HepG2 (cell line): ENCODE results near the gene CELF4. TPM values are rescaled to one million over a fixed set of nuclear protein-coding genes. Genes with fewer than 3 reads are reported as not detected.

Experiments
- ATAC-seq: fragments of 200-7000 bp; cut with Tn5 transposase; 3 replicates; pipeline ENCODE4 v1.9.1; 2020; ENCODE audit warnings: mild to moderate bottlenecking, moderate library complexity
- BruUV-seq: library from RNA; stranded (reverse); fragments of 400-500 nt; replicated peaks from 2 replicates; lab custom pipeline; 2021; lab: Mats Ljungman, UMichigan
- CTCF ChIA-PET: fragments of 300-600 bp; formaldehyde crosslinking; extraction: SDS; loops from one replicate; lab custom pipeline; 2021; ENCODE audit warnings: low total read pairs, inconsistent platforms, low intra/inter-chr PET ratio; lab: Yijun Ruan, JAX
- POLR2A ChIA-PET: fragments of 350-600 bp; sonication (Branson Sonifier 250); formaldehyde crosslinking; loops from one replicate; lab custom pipeline; 2020; ENCODE audit warnings: antibody characterized with exemption, inconsistent platforms; lab: Yijun Ruan, JAX
- DNase-seq: peaks from one replicate; pipeline ENCODE4 v3.0.0-alpha.2; 2015; ENCODE audit warnings: low spot score
- FAIRE-seq: peaks from 3 replicates; lab custom pipeline; 2011; peaks lifted over from hg19 to GRCh38; lab: Jason Lieb, UNC
- H2AFZ ChIP-seq: one replicate; pipeline ENCODE4 v1.6.1; 2011; ENCODE audit warnings: low read length, inconsistent platforms
- H3K27ac ChIP-seq: fragments of 300-600 bp; 3 replicates; pipeline ENCODE4 v1.8.0; 2011; ENCODE audit warnings: mixed run types, mild to moderate bottlenecking, mixed read lengths, low read length, inconsistent platforms; ENCODE audit not compliant: insufficient read depth; ENCODE audit errors: extremely low read length
- H3K27me3 ChIP-seq, 2 experiments: fragments of 200-600 bp in 1 of 2; 2 replicates in 1 of 2; 3 replicates in 1 of 2; pipeline versions ENCODE4 v1.6.0 to v1.8.0; 2011; ENCODE audit warnings: low read length in 2 of 2, mild to moderate bottlenecking in 2 of 2, moderate library complexity in 2 of 2, inconsistent platforms in 1 of 2; ENCODE audit not compliant: insufficient read depth in 2 of 2, control insufficient read depth in 1 of 2
- H3K36me3 ChIP-seq, 2 experiments: fragments of 200-600 bp in 1 of 2; replicated peaks in 1 of 2; 2 replicates in 1 of 2; 3 replicates in 1 of 2; pipeline versions ENCODE4 v1.5.1 to v1.8.0; 2011; ENCODE audit warnings: low read length in 2 of 2, inconsistent platforms in 1 of 2; ENCODE audit not compliant: insufficient read depth in 2 of 2, control insufficient read depth in 1 of 2
- H3K4me1 ChIP-seq: 2 replicates; pipeline ENCODE4 v1.5.1; 2012; ENCODE audit warnings: low read length, inconsistent platforms; ENCODE audit not compliant: insufficient read depth
- H3K4me2 ChIP-seq: 2 replicates; pipeline ENCODE4 v1.6.0; 2011; ENCODE audit warnings: low read depth, low read length, inconsistent platforms
- H3K4me3 ChIP-seq, 3 experiments: fragments of 200-600 bp in 1 of 3; sonication (generic), shearing (Covaris generic) in 1 of 3; replicated peaks in 1 of 3; 2 replicates each; pipeline ENCODE4 v1.5.1; 2011 to 2016; ENCODE audit warnings: low read length in 3 of 3, inconsistent platforms in 2 of 3, low read depth in 2 of 3, mild to moderate bottlenecking in 2 of 3, control low read depth in 1 of 3, mixed read lengths in 1 of 3; ENCODE audit not compliant: insufficient read depth in 1 of 3
- H3K79me2 ChIP-seq: one replicate; pipeline ENCODE4 v1.6.1; 2011; ENCODE audit warnings: low read length, inconsistent platforms; ENCODE audit not compliant: insufficient read depth
- H3K9ac ChIP-seq: 2 replicates; pipeline ENCODE4 v1.6.0; 2011; ENCODE audit warnings: mild to moderate bottlenecking, low read depth, low read length, inconsistent platforms; ENCODE audit not compliant: insufficient read depth
- H3K9me3 ChIP-seq: 2 replicates; pipeline ENCODE4 v1.5.1; 2012; ENCODE audit warnings: mild to moderate bottlenecking, low read length
- H4K20me1 ChIP-seq: 2 replicates; pipeline ENCODE4 v1.6.0; 2011; ENCODE audit warnings: inconsistent platforms, mild to moderate bottlenecking, low read length, moderate library complexity; ENCODE audit not compliant: insufficient read depth
- CCDC6 ChIP-seq: sonication (generic); formaldehyde crosslinking; IDR thresholded peaks from 2 replicates; pipeline ENCODE4 v1.8.1; 2022; ENCODE audit warnings: mild to moderate bottlenecking, missing genetic modification reagents, moderate library complexity
- CTCF ChIP-seq: sonication (generic); formaldehyde crosslinking; IDR thresholded peaks from 2 replicates; pipeline ENCODE4 v1.5.0; 2020; ENCODE audit warnings: mild to moderate bottlenecking, missing genetic modification reagents, moderate library complexity
- GTF2F1 ChIP-seq: fragments of 150-350 bp; IDR thresholded peaks from 2 replicates; pipeline ENCODE4 v1.6.1; 2014; ENCODE audit warnings: low read length
- JDP2 ChIP-seq: sonication (generic); formaldehyde crosslinking; IDR thresholded peaks from 2 replicates; pipeline ENCODE4 v1.8.1; 2022; ENCODE audit warnings: missing genetic modification reagents, borderline replicate concordance
- JUNB ChIP-seq: sonication (generic); formaldehyde crosslinking; IDR thresholded peaks from 2 replicates; pipeline ENCODE4 v1.8.0; 2022; ENCODE audit warnings: missing genetic modification reagents, mild to moderate bottlenecking, borderline replicate concordance
- KDM2A ChIP-seq: sonication (generic); formaldehyde crosslinking; IDR thresholded peaks from 2 replicates; pipeline ENCODE4 v1.4.0; 2020; ENCODE audit warnings: low read depth, missing genetic modification reagents, borderline replicate concordance
- MAX ChIP-seq: IDR thresholded peaks from 2 replicates; pipeline ENCODE4 v1.6.1; 2012; ENCODE audit warnings: inconsistent platforms
- MAZ ChIP-seq, 2 experiments: sonication (generic) in 1 of 2; formaldehyde crosslinking in 1 of 2; IDR thresholded peaks; 2 replicates each; pipeline versions ENCODE4 v1.5.0 to v1.6.1; 2012 to 2020; ENCODE audit warnings: low read depth in 2 of 2, mild to moderate bottlenecking in 2 of 2, borderline replicate concordance in 1 of 2, improper control_type of control experiment in 1 of 2, low read length in 1 of 2, missing genetic modification reagents in 1 of 2, moderate library complexity in 1 of 2
- SRSF9 ChIP-seq: fragments of 200-400 bp; formaldehyde crosslinking; IDR thresholded peaks from 2 replicates; pipeline ENCODE4 v1.6.1; 2018; ENCODE audit warnings: borderline replicate concordance, mild to moderate bottlenecking, low read depth, low read length; ENCODE audit not compliant: insufficient read depth, poor library complexity, severe bottlenecking
- XRCC5 ChIP-seq: fragments of 200-400 bp; formaldehyde crosslinking; optimal IDR thresholded peaks from 2 replicates; pipeline ENCODE3; 2017; ENCODE audit warnings: mild to moderate bottlenecking, low read length
- ZBTB49 ChIP-seq: sonication (generic); formaldehyde crosslinking; IDR thresholded peaks from 2 replicates; pipeline ENCODE4 v1.4.0; 2020; ENCODE audit warnings: missing genetic modification reagents, borderline replicate concordance
- ZFP90 ChIP-seq: sonication (generic); formaldehyde crosslinking; IDR thresholded peaks from 2 replicates; pipeline ENCODE4 v1.8.0; 2022; ENCODE audit warnings: missing genetic modification reagents, mild to moderate bottlenecking, inconsistent platforms, borderline replicate concordance
- ZNF121 ChIP-seq: sonication (generic); formaldehyde crosslinking; IDR thresholded peaks from 2 replicates; pipeline ENCODE4 v1.5.0; 2020; ENCODE audit warnings: mild to moderate bottlenecking, missing genetic modification reagents
- ZNF317 ChIP-seq: sonication (generic); formaldehyde crosslinking; IDR thresholded peaks from 2 replicates; pipeline ENCODE4 v1.5.0; 2020; ENCODE audit warnings: mild to moderate bottlenecking, missing genetic modification reagents
- ZNF451 ChIP-seq: sonication (generic); formaldehyde crosslinking; IDR thresholded peaks from 2 replicates; pipeline ENCODE4 v1.5.0; 2020; ENCODE audit warnings: mild to moderate bottlenecking, missing genetic modification reagents
- WGBS: methylation state at CpG from one replicate; pipeline ENCODE4 v1.1.6; 2017; ENCODE audit warnings: low lambda C conversion rate; 5-methylcytosine and 5-hydroxymethylcytosine counted together
- in situ Hi-C: cut with HindIII; loops from 2 replicates; pipeline ENCODE4 v1.10.0; 2017; ENCODE audit warnings: low pct_unique_long_range_greater_than_20kb; ENCODE audit not compliant: extremely low pct_ligation_motif_present
- intact Hi-C: fragments of 100-400 bp; cut with micrococcal nuclease; formaldehyde crosslinking; loops from one replicate; pipeline ENCODE4 v1.10.0; 2022; ENCODE audit not compliant: unreplicated experiment
- polyA plus RNA-seq, 8 experiments: library from polyadenylated mRNA; depleted of rRNA in 3 of 8; stranded (reverse) in 7 of 8; unstranded in 1 of 8; fragments of >200 nt; fragmentation: Illumina TruSeq in 4 of 8; extraction: Trizol in 4 of 8; gene quantifications; 2 replicates each; pipeline versions ENCODE4 v1.2.1 to v1.2.3, GENCODE V29; 2011 to 2016; ENCODE audit warnings: low read depth in 4 of 8, missing spikeins in 1 of 8, mixed read lengths in 1 of 8; ENCODE audit not compliant: insufficient read depth in 1 of 8
- total RNA-seq, 5 experiments: library from RNA; depleted of rRNA; stranded (reverse); fragments of >200 nt; fragmentation: Illumina TruSeq; extraction: Trizol; gene quantifications; 2 replicates each; pipeline ENCODE4 v1.2.3, GENCODE V29; 2016; ENCODE audit warnings: low read depth in 1 of 5
- TF ChIP-seq, protein P1 (sequence below): sonication (generic); formaldehyde crosslinking; conservative IDR thresholded peaks from 2 replicates; pipeline ENCODE4 v1.8.0; 2022; ENCODE audit warnings: mild to moderate bottlenecking, moderate library complexity, missing genetic modification reagents

CELF4 gene
- total and polyA plus RNA-seq, 2 of the 13 experiments (the other 11 are each of a cell fraction or from before 2014, with no cell fraction given) = not detected

DNA sequence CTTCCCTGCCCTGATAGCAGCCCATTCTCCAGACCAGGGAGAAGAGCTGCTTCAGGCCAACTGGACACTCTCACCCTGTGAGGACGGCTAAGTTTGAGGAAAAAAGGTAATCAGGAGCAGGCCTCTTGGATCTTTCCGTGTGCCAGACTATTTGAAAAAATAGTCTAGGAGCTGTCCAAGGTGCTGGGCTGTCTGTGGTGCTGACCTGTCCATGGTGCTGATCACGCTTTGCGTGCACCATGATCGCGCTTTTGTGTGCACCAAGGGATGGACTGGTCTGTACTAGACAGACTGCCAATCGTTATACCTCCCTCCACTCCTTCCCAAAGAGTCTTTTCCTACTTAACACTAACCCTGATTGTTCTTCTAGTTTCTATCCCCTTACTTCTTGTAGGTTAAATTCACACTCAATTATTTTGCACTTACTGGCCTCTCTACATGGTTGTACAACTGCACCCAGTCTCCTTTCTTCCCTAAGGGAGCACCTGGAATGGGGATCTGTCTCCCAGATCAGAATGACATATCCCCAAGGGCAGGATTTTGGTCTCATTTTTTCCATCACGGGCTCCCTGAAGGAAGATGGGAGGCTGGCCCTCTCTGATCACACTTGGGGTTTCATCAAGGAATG, 295.4 kb downstream of the CELF4 start (continued):
- TF ChIP-seq KDM2A (CRISPR knock-in tag) = peak; percentile 99
- TF ChIP-seq MAZ (IDR thresholded peaks at IDR 0.05; ENCODE audit: borderline replicate concordance, low read depth, low read length) = no peak
- peak; percentile 100 for TF ChIP-seq MAZ (CRISPR knock-in tag; IDR thresholded peaks at IDR 0.05; ENCODE audit: low read depth)
- TF ChIP-seq ZNF451 (CRISPR knock-in tag) = peak; percentile 100
- TF ChIP-seq SRSF9 = no peak
- TF ChIP-seq GTF2F1 = no peak
- peak; percentile 99 for TF ChIP-seq JDP2 (CRISPR knock-in tag)
- TF ChIP-seq ZNF121 (CRISPR knock-in tag) = peak; percentile 80
- peak; percentile 100 for TF ChIP-seq CCDC6 (CRISPR knock-in tag)
- TF ChIP-seq ZNF317 = peak; percentile 97
- TF ChIP-seq, protein P1, sequence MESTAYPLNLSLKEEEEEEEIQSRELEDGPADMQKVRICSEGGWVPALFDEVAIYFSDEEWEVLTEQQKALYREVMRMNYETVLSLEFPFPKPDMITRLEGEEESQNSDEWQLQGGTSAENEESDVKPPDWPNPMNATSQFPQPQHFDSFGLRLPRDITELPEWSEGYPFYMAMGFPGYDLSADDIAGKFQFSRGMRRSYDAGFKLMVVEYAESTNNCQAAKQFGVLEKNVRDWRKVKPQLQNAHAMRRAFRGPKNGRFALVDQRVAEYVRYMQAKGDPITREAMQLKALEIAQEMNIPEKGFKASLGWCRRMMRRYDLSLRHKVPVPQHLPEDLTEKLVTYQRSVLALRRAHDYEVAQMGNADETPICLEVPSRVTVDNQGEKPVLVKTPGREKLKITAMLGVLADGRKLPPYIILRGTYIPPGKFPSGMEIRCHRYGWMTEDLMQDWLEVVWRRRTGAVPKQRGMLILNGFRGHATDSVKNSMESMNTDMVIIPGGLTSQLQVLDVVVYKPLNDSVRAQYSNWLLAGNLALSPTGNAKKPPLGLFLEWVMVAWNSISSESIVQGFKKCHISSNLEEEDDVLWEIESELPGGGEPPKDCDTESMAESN (CRISPR knock-in tag) = peak; percentile 99

DNA sequence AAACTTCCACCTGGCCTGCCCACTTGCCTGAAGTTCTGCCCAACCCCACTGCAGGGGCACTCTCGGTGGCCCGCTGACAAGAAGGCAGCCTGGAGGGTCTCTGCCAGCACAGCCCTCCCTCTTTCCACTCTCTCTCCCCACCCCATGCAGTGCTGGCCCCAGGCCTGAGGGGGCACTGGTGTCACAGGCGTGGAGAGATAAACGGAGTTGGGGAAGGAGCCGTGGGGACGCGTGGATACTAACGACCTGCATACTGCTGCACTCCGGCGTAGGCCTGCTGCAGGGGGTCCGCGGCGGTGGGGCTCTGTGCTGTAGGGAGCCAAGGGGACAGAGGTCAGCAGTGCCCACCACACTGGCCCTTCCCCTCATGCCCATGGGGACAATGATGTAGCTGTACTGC, 299.3 kb downstream of the CELF4 start:
- H3K4me3 ChIP-seq = no peak overlapping the region
- H4K20me1 ChIP-seq = peaks cover 3% of the 10 kb centered on the region; the same call in 1 of the 2 replicates
- WGBS = 0% methylated on average over 6 of the region's 13 CpGs
- no TSS peak for BruUV-seq
- intact Hi-C loops (no loop called here), in situ Hi-C loops (no loop called here)
- H3K36me3 ChIP-seq = no peaks in the 10 kb centered on the region
- no peak overlapping the region for H3K4me2 ChIP-seq
- CTCF ChIA-PET = no interaction called here
- FAIRE-seq = no peak
- no peak overlapping the region for H3K27ac ChIP-seq
- POLR2A ChIA-PET = no interaction called here
- no peak for DNase-seq
- no peaks in the 10 kb centered on the region for H3K4me1 ChIP-seq
- H2AFZ ChIP-seq = no peak overlapping the region
- H3K9me3 ChIP-seq = no peaks in the 10 kb centered on the region
- ATAC-seq = peak; percentile 89
- no peak overlapping the region for H3K9ac ChIP-seq
- H3K27me3 ChIP-seq = peaks cover 1 to 3% of the 10 kb centered on the region in 2 experiments; a peak in 2 of 5 replicates
- no peaks in the 10 kb centered on the region for H3K79me2 ChIP-seq
- TF ChIP-seq JUNB (CRISPR knock-in tag) (no peak), CTCF (CRISPR knock-in tag) (peak; percentile 46), MAX (no peak), ZBTB49 (no peak), ZFP90 (CRISPR knock-in tag) (no peak), XRCC5 (peak; percentile 40)
